NCI-H748 (cell line): ENCODE results near the gene TMUB1.

ENCODE experiments used
- DNase-seq: peaks from one replicate; lab custom pipeline; 2025; ENCODE audit not compliant: unreplicated experiment; lab: John Stamatoyannopoulos, UW

The TMUB1 gene

DNA sequence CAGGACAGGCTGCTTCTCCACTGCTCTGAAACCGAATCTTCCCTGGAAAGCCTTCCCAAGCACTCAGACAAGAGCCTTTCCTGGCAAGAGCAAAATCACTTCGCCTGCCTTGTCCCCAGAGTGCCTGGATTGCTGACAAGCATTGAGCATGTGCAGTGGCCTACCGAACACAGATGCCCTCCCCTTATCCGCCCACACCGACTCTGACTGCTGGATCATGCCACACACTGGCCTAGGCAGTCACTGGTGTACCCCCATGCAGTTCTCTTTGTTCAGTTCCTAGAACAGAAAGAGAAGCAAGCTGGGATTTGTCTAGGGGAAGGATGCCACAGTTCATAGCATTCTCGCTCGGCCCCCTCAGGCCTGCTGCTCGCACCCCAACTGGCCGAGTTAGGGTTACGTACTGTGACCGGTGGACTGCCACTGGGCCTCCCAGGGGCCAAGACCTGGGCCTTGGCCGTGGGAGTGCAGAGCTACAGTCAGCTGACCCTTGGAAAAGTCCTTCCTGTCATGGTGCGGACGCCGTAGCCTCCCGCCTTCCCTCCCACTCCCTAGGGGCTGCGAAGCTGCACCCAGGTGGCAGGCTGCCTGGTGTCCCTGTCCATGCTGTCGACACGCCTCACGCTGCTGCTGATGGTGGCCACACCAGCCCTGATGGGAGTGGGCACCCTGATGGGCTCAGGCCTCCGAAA, 48.1 kb downstream of the TMUB1 start:
- no peak for DNase-seq

DNA sequence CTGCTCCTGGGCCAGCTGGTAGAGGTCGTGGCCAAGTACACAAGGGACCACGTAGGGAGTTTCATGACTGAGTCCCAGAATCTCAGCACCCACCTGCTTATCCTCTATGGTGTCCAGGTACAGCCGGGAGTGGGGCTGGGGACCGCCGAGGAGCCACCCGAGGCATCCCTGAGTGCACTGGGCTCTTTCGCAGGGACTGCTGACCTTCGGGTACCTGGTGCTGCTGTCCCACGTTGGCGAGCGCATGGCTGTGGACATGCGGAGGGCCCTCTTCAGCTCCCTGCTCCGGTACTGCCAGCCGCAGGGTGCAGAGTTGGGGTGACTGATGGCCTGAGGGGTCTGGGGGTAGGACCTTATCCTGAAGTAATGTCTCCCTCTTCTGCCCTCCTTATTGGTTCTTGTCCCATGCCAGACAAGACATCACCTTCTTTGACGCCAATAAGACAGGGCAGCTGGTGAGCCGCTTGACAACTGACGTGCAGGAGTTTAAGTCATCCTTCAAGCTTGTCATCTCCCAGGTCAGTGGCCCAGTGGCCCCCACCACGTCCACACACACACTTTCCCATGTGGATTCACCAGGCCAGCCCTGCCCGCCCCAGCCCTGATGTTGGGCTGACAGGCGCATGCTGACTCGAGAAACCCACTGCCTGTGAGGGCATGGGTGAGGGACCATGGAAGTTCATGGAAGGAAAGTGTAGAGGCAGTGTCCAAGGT, 48.8 kb downstream of the TMUB1 start:
- DNase-seq, result no peak

- no peak for DNase-seq
These were observed 49.4 kb downstream of the TMUB1 start for GRCh38 chr7:151033864-151034249.

DNA sequence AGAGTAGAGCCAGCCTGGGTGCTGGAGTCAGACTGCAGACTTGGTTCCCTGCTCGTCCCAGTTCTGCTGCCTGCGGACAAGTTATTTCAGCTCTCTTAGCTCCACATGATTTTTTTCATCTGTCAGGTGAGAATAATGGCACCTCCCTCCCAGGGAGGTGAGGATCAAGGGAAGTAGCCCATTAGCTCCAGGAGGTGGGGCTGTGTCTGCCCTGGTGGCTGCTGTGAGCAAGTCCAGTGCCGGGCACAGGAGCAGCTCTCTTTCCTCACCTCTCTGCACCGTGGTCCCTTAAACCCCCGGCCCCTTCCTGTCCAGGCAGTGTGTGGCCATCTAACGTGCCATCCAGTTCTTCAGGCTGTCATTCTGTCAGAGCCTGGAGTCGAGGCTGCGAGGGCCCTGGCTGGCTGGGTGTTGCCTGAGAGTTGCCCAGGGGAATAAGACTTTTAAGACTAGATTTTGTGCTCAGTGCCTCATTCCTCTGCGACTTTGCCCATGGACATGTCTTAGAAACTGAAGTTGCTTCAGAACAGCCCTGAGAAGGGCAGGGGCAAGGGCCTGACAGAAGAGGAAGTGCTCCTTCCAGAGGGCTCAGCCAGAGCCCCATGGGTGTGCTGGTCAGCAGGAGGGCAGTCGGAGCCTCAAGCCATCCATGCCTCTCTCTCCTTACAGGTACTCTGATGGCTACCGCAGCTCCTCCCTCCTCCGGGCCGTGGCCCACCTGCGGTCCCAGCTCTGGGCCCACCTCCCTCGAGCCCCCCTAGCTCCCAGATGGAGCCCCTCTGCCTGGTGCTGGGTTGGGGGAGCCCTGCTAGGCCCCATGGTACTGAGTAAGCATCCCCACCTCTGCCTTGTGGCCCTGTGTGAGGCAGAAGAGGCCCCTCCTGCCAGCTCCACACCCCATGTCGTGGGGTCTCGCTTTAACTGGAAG, 50.1 kb downstream of the TMUB1 start:
- DNase-seq, result no peak
